RWPE1 (cell line): ENCODE results near the gene TUBA1C.

Experiments used
- CTCF ChIA-PET: fragments of 350-600 bp; sonication (Branson Sonifier 250); formaldehyde crosslinking; extraction: SDS; loops from one replicate; lab custom pipeline; 2021; lab: Yijun Ruan, JAX
- POLR2A ChIA-PET: fragments of 400-600 bp; formaldehyde crosslinking; extraction: SDS; loops from one replicate; lab custom pipeline; 2020; ENCODE audit warnings: antibody characterized with exemption; ENCODE audit not compliant: low non-redundant PET; lab: Yijun Ruan, JAX
- DNase-seq: peaks from one replicate; pipeline ENCODE4 v3.0.0; 2012; ENCODE audit warnings: low spot score
- H3K27ac ChIP-seq: fragments of 450-650 bp; 2 replicates; pipeline ENCODE4 v1.5.1; 2017
- TF ChIP-seq, protein P1 (sequence below): fragments of 450-650 bp; conservative IDR thresholded peaks from 2 replicates; pipeline ENCODE4 v1.5.1; 2017; ENCODE audit warnings: low read depth, mild to moderate bottlenecking

The TUBA1C gene

DNA sequence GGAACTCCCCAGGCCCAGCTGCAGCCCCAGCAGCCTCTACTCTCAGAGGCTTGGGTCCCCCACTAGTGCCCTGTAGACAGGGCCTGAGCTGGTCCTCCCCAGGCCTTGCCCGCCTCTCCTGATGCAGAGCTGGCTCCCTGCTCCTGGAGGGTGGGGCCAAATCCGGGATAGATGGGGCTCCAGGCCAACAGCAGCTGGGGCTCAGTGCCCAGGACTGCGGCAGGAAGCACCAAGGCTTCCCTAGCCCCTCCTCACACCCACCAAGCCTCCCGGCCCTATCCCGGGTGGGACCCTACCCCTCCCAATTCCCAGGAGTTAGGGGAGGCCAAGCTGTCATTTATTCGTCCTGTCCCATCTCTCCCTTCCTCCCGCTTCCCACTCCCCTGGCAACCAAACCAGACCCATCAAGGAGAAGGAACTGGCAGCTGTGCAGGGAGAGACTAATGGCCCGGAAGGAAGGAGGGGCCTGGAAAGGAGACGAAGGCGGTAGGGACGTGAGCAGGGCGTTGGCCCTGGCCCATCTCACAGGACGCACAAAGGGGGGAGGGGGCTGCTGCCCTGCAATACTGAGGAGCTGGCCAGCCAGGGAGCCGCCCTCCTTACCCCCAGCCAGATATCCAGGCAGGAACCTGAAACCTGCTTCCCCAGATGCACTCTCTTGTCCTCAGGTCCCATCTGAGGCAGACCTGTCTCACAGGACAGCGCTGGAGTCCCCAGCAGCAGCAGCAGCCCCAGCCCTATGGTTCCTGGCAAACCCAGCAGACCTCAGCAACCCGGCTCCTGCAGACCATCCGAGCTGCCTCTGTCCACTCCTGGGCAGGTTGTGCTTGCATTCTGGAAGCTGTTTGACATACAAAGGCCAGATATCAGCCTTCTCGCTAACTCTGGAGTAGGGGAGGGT is 28.4 kb downstream of the TUBA1C start:
- ChIA-PET CTCF (interaction anchor here (0.9 to 2.6 kb wide), 4 partner anchors 44 to 65 kb away, joined by 3 to 9 read pairs (median 4); partner anchors contain the start of gene C1QL4), POLR2A (interaction anchor here (1.0 kb wide), 2 partner anchors 17 to 163 kb away, joined by 3 read pairs; no protein-coding TSS in a partner anchor)
- peak overlapping the region; percentile 85 for H3K27ac ChIP-seq
- TF ChIP-seq, protein P1, sequence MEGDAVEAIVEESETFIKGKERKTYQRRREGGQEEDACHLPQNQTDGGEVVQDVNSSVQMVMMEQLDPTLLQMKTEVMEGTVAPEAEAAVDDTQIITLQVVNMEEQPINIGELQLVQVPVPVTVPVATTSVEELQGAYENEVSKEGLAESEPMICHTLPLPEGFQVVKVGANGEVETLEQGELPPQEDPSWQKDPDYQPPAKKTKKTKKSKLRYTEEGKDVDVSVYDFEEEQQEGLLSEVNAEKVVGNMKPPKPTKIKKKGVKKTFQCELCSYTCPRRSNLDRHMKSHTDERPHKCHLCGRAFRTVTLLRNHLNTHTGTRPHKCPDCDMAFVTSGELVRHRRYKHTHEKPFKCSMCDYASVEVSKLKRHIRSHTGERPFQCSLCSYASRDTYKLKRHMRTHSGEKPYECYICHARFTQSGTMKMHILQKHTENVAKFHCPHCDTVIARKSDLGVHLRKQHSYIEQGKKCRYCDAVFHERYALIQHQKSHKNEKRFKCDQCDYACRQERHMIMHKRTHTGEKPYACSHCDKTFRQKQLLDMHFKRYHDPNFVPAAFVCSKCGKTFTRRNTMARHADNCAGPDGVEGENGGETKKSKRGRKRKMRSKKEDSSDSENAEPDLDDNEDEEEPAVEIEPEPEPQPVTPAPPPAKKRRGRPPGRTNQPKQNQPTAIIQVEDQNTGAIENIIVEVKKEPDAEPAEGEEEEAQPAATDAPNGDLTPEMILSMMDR, result no peak
- no peak for DNase-seq

DNA sequence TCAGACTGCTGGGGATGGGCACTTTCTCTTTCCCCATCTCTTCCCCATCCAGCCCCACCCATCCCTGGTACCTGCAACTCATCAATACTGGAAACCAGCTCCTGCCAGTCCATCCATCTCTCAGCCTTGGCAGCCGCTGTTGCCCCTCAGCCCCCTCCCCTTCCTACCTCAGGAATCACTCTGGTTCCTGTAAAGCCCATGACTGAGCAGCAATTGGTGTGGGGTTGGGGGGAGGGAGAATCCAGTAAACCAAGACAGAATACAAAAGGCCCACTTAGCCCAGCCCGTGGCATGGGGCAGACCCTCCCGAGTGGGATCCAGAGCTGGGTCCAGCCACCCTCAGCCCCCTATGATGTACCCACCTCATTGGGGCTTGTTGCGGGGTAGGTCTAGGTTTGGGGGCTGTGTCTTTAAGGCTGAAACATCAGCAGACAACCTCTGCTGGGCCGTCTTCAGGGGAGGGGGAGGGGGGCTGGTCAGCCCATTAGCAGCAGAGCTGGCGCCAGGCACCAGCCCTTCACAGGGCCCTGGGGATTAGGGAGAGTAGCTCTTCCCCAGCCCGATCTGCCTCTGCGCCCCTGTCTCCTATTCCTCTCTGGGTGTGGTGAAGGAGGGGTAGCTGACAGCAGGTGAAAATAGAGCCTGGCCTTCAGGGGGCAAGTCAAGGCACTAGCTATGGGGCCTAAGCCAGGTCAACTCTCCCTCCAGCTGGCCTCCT is 29.4 kb downstream of the TUBA1C start:
- CTCF ChIA-PET, result interaction anchor here (0.7 to 2.6 kb wide), 6 partner anchors 11 to 64 kb away, joined by 3 to 9 read pairs (median 4); partner anchors contain the start of gene C1QL4

DNA sequence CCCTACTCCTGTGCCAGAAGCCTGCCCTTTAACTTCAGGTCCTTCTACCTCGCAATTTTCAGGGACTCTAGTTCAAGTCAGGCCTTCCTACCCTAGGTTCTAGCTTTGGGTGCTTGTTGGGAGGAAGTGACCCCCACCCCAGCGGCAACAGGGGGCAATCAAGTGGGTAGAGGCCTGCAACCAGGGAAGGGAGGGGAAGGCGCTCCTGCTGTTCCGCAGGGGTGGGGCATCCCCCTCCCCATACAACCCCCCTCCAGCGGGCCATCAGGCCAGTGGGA is 29.9 kb downstream of the TUBA1C start:
- ChIA-PET POLR2A (no interaction called here), CTCF (interaction anchor here (0.5 to 2.6 kb wide), 4 partner anchors 10 to 104 kb away, joined by 3 to 9 read pairs (median 4); no protein-coding TSS in a partner anchor)
- H3K27ac ChIP-seq, result peak overlapping the region; percentile 85; the same call in 1 of the 2 replicates
- no peak for DNase-seq
- TF ChIP-seq, protein P1, result no peak

More for the DNA sequence above, 29.4 kb downstream of the TUBA1C start:
- DNase-seq, result no peak
- TF ChIP-seq, protein P1, result no peak
- POLR2A ChIA-PET, result no interaction called here
- H3K27ac ChIP-seq, result peak overlapping the region; percentile 85

DNA sequence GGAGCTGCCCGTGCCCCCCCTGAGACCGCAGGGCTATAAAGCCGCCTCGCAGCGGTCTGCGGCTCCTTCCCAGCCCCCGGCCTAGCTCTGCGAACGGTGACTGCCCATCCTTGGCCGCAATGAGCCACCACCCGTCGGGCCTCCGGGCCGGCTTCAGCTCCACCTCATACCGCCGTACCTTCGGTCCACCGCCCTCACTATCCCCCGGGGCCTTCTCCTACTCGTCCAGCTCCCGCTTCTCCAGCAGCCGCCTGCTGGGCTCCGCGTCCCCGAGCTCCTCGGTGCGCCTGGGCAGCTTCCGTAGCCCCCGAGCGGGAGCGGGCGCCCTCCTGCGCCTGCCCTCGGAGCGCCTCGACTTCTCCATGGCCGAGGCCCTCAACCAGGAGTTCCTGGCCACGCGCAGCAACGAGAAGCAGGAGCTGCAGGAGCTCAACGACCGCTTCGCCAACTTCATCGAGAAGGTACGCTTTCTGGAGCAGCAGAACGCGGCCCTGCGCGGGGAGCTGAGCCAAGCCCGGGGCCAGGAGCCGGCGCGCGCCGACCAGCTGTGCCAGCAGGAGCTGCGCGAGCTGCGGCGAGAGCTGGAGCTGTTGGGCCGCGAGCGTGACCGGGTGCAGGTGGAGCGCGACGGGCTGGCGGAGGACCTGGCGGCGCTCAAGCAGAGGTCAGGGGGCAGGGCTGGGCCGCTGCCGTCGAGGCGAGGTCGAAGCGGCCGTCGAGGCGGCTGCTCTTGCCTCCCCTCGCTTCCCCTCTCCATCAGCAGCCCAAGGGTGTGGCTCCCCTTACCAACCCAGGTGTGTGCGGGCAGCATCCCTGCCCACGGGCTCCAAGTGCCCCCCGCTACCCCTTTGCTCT is 30.4 kb downstream of the TUBA1C start, which contains the start of gene PRPH:
PRPH (plus strand) TSS at position 66 of the 855 bp plus-strand sequence; CDS start at position 120, 54 bp downstream.
- H3K27ac ChIP-seq, result peak within 1 kb of the TSS; percentile 85
- POLR2A ChIA-PET, result interaction anchor here (0.5 kb wide), 1 partner anchor 59 kb away, joined by 3 read pairs; no protein-coding TSS in a partner anchor
- no peak for DNase-seq
- CTCF ChIA-PET, result interaction anchor here (0.5 to 2.6 kb wide), 7 partner anchors 10 to 104 kb away, joined by 3 to 9 read pairs (median 4); no protein-coding TSS in a partner anchor
- TF ChIP-seq, protein P1, result no peak

DNA sequence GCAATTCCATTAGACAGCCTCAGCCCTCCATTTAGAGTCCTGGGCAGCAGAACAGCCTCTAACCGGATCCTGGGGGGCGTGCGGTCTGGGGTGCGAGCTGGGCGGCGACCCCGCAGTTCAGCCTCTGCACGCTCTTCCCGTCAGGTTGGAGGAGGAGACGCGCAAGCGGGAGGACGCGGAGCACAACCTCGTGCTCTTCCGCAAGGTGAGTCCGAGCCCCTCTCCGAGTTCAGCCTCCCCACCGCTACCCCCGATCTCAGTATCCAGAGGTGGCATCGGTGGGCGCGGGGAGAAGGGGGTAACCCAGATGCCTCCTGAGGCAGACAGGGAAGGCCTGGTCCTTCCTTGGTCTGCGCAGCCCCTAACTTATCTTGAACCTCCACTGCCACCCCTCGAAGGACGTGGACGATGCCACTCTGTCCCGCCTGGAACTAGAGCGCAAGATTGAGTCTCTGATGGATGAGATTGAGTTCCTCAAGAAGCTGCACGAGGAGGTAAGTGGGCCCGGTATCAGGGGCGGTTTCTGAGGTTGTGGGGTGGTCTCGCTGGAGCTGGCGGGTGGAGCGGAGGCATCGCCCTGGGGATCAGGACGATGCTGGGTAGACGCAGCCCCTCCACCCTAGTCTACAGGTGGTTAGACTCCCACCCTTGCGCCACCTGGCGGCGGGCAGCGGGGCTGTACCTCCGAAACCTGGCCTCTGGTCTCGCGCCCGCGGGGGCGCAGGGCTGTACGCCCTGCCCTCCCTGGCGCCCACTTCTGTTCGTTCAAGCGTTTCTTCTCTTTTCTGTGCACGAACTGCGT is 31.4 kb downstream of the TUBA1C start:
- H3K27ac ChIP-seq, result no peak overlapping the region
- TF ChIP-seq, protein P1, result peak; percentile 85
- peak; percentile 70 for DNase-seq
- POLR2A ChIA-PET, result no interaction called here
- CTCF ChIA-PET, result interaction anchor here (0.6 to 2.0 kb wide), 19 partner anchors 8 to 414 kb away, joined by 3 to 15 read pairs (median 4); partner anchors contain the start of gene TROAP
